COLO668 (cell line): Measurements from ENCODE around the gene NDRG3.
"Not testable (repeated sequence)": the region's sequence is repeated elsewhere in the genome, so short reads cannot be mapped to it uniquely, and the experiment has no call there.

Experiments used
- DNase-seq: peaks from one replicate; lab custom pipeline; 2025; ENCODE audit not compliant: unreplicated experiment; lab: John Stamatoyannopoulos, UW

Gene NDRG3

GRCh38 chr20:36608388-36608728 lies 137.5 kb downstream of the NDRG3 start:
- not testable (repeated sequence) for DNase-seq

GRCh38 chr20:36607586-36608387 lies 138.1 kb downstream of the NDRG3 start:
- no peak for DNase-seq

GRCh38 chr20:36606158-36607066 lies 139.5 kb downstream of the NDRG3 start:
- peak; percentile 31 for DNase-seq

GRCh38 chr20:36605399-36606157 lies 140.3 kb downstream of the NDRG3 start, which contains the start of gene RAB5IF:
Gene RAB5IF (plus strand): TSS chr20:36605779. CDS start chr20:36605952, 173 bp downstream.
- peak; percentile 100 for DNase-seq

- DNase-seq: peak; percentile 52
Observed at GRCh38 chr20:36604952-36605398, 140.9 kb downstream of the NDRG3 start.
